IMR-90 (cell line): Measurements from ENCODE around the gene FCRL5. TPM values are rescaled to one million over a fixed set of nuclear protein-coding genes. Genes with fewer than 3 reads are reported as not detected.

Source experiments
- ATAC-seq: fragments of 200-7000 bp; cut with Tn5 transposase; 2 replicates; pipeline ENCODE4 v1.9.1; 2020; ENCODE audit warnings: low read depth, mild to moderate bottlenecking, moderate library complexity
- BruUV-seq: library from RNA; stranded (reverse); fragments of 400-500 nt; replicated peaks from 2 replicates; lab custom pipeline; 2021; lab: Mats Ljungman, UMichigan
- CTCF ChIA-PET: fragments of 300-600 bp; formaldehyde crosslinking; extraction: SDS; loops from one replicate; lab custom pipeline; 2021; ENCODE audit warnings: antibody characterized with exemption; lab: Yijun Ruan, JAX
- POLR2A ChIA-PET: fragments of 300-600 bp; sonication (Branson Sonifier 250); formaldehyde crosslinking; loops from one replicate; lab custom pipeline; 2022; ENCODE audit warnings: antibody characterized with exemption; ENCODE audit not compliant: unreplicated experiment; lab: Charles Lee
- DNase-seq: peaks from one replicate; pipeline ENCODE4 v3.0.0; 2013
- H2AFZ ChIP-seq: replicated peaks from 2 replicates; pipeline ENCODE3; 2013; ENCODE audit warnings: low read length, mild to moderate bottlenecking; ENCODE audit not compliant: poor library complexity
- H2AK5ac ChIP-seq: 2 replicates; pipeline ENCODE4 v1.6.1; 2013; ENCODE audit warnings: low read depth, low read length, inconsistent platforms
- H2AK9ac ChIP-seq: replicated peaks from 2 replicates; pipeline ENCODE3; 2013; ENCODE audit warnings: mild to moderate bottlenecking, low read depth, low read length, moderate library complexity; ENCODE audit not compliant: poor library complexity
- H2BK120ac ChIP-seq: 2 replicates; pipeline ENCODE4 v1.6.1; 2013; ENCODE audit warnings: low read depth, low read length, inconsistent platforms
- H2BK15ac ChIP-seq: 3 replicates; pipeline ENCODE4 v1.6.1; 2013; ENCODE audit warnings: low read depth, low read length, inconsistent platforms
- H2BK20ac ChIP-seq: 2 replicates; pipeline ENCODE4 v1.6.1; 2013; ENCODE audit warnings: low read depth, mild to moderate bottlenecking, inconsistent platforms, low read length, moderate library complexity
- H2BK5ac ChIP-seq: 2 replicates; pipeline ENCODE4 v1.6.1; 2013; ENCODE audit warnings: mild to moderate bottlenecking, low read depth, low read length, inconsistent platforms; ENCODE audit not compliant: poor library complexity, severe bottlenecking
- H3K14ac ChIP-seq: replicated peaks from 2 replicates; pipeline ENCODE4 v1.6.1; 2013; ENCODE audit warnings: low read depth, low read length, inconsistent platforms
- H3K18ac ChIP-seq: 2 replicates; pipeline ENCODE4 v1.6.1; 2013; ENCODE audit warnings: low read depth, low read length, control low read depth
- H3K23ac ChIP-seq: 2 replicates; pipeline ENCODE4 v1.6.1; 2013; ENCODE audit warnings: low read depth, low read length, inconsistent platforms
- H3K27ac ChIP-seq: 2 replicates; pipeline ENCODE4 v1.5.1; 2013; ENCODE audit warnings: mild to moderate bottlenecking, control low read depth, low read length; ENCODE audit not compliant: insufficient read depth
- H3K27me3 ChIP-seq: 2 replicates; pipeline ENCODE4 v1.6.1; 2013; ENCODE audit warnings: low read length; ENCODE audit not compliant: control insufficient read depth, insufficient read depth
- H3K36me3 ChIP-seq: 2 replicates; pipeline ENCODE4 v1.6.1; 2013; ENCODE audit warnings: low read length, mixed read lengths; ENCODE audit not compliant: control insufficient read depth, insufficient read depth
- H3K4ac ChIP-seq: 2 replicates; pipeline ENCODE4 v1.6.1; 2013; ENCODE audit warnings: low read depth, low read length, inconsistent platforms
- H3K4me1 ChIP-seq: 2 replicates; pipeline ENCODE4 v1.6.1; 2013; ENCODE audit warnings: low read length, mixed read lengths; ENCODE audit not compliant: control insufficient read depth, insufficient read depth
- H3K4me2 ChIP-seq: 2 replicates; pipeline ENCODE4 v1.6.1; 2013; ENCODE audit warnings: low read depth, mild to moderate bottlenecking, control low read depth, low read length, moderate library complexity
- H3K4me3 ChIP-seq: 2 replicates; pipeline ENCODE4 v1.5.1; 2013; ENCODE audit warnings: low read depth, mild to moderate bottlenecking, control low read depth, low read length, moderate library complexity; ENCODE audit not compliant: insufficient read depth
- H3K56ac ChIP-seq: 2 replicates; pipeline ENCODE4 v1.6.1; 2013; ENCODE audit warnings: low read length, inconsistent platforms; ENCODE audit not compliant: insufficient read depth; ENCODE audit errors: extremely low read depth
- H3K79me1 ChIP-seq, 2 experiments: 2 replicates each; pipeline ENCODE4 v1.6.1; 2013; ENCODE audit warnings: low read length in 2 of 2, inconsistent platforms in 1 of 2, low read depth in 1 of 2
- H3K9ac ChIP-seq: 2 replicates; pipeline ENCODE4 v1.6.1; 2013; ENCODE audit warnings: low read depth, low read length, control low read depth
- H3K9me1 ChIP-seq: 2 replicates; pipeline ENCODE4 v1.6.1; 2013; ENCODE audit warnings: low read length, inconsistent platforms; ENCODE audit not compliant: insufficient read depth
- H3K9me3 ChIP-seq: 2 replicates; pipeline ENCODE4 v1.6.1; 2013; ENCODE audit warnings: low read length; ENCODE audit not compliant: control insufficient read depth, insufficient read depth
- H4K20me1 ChIP-seq: 2 replicates; pipeline ENCODE4 v1.6.1; 2013; ENCODE audit warnings: low read length, inconsistent platforms; ENCODE audit not compliant: insufficient read depth
- H4K5ac ChIP-seq: 2 replicates; pipeline ENCODE4 v1.6.1; 2013; ENCODE audit warnings: mild to moderate bottlenecking, low read depth, low read length, control low read depth
- H4K8ac ChIP-seq, 2 experiments: 2 replicates each; pipeline ENCODE4 v1.6.1; 2013; ENCODE audit warnings: low read depth in 2 of 2, low read length in 2 of 2, control low read depth in 1 of 2, inconsistent platforms in 1 of 2
- H4K91ac ChIP-seq: 2 replicates; pipeline ENCODE4 v1.6.1; 2013; ENCODE audit warnings: low read depth, low read length, inconsistent platforms; ENCODE audit not compliant: insufficient read depth
- BHLHE40 ChIP-seq: fragments of 150-350 bp; IDR thresholded peaks from 2 replicates; pipeline ENCODE4 v1.6.1; 2016; ENCODE audit warnings: mild to moderate bottlenecking, low read depth, low read length
- CEBPB ChIP-seq: IDR thresholded peaks from 2 replicates; pipeline ENCODE4 v1.6.1; 2012; ENCODE audit warnings: low read depth, low read length, improper control_type of control experiment
- CHD1 ChIP-seq: IDR thresholded peaks from 2 replicates; pipeline ENCODE4 v1.6.1; 2012; ENCODE audit warnings: low read depth, low read length, improper control_type of control experiment
- FOS ChIP-seq: fragments of 150-350 bp; IDR thresholded peaks from 2 replicates; pipeline ENCODE4 v1.6.1; 2016; ENCODE audit warnings: low read depth, low read length
- MAFK ChIP-seq: IDR thresholded peaks from 2 replicates; pipeline ENCODE4 v1.6.1; 2012; ENCODE audit warnings: low read depth, low read length, improper control_type of control experiment
- MAZ ChIP-seq: IDR thresholded peaks from 2 replicates; pipeline ENCODE4 v1.6.1; 2012; ENCODE audit warnings: low read depth, mild to moderate bottlenecking, low read length, improper control_type of control experiment, moderate library complexity, borderline replicate concordance
- MXI1 ChIP-seq: IDR thresholded peaks from 2 replicates; pipeline ENCODE4 v1.6.1; 2012; ENCODE audit warnings: low read depth, mild to moderate bottlenecking, low read length, moderate library complexity, borderline replicate concordance
- NFE2L2 ChIP-seq: fragments of 150-350 bp; IDR thresholded peaks from 2 replicates; pipeline ENCODE4 v1.6.1; 2016; ENCODE audit warnings: low read depth, mild to moderate bottlenecking, low read length
- POLR2A ChIP-seq: IDR thresholded peaks from 2 replicates; pipeline ENCODE4 v1.6.1; 2012; ENCODE audit warnings: mild to moderate bottlenecking, low read depth, low read length
- RAD21 ChIP-seq: IDR thresholded peaks from 2 replicates; pipeline ENCODE4 v1.6.1; 2012; ENCODE audit warnings: low read length, improper control_type of control experiment
- RCOR1 ChIP-seq: IDR thresholded peaks from 2 replicates; pipeline ENCODE4 v1.6.1; 2012; ENCODE audit warnings: mild to moderate bottlenecking, low read length, improper control_type of control experiment; ENCODE audit not compliant: insufficient replicate concordance
- RFX5 ChIP-seq: IDR thresholded peaks from 2 replicates; pipeline ENCODE4 v1.8.0; 2012; ENCODE audit warnings: low read depth, mild to moderate bottlenecking, low read length, moderate library complexity
- SMC3 ChIP-seq: fragments of 150-350 bp; IDR thresholded peaks from 2 replicates; pipeline ENCODE4 v1.6.1; 2016; ENCODE audit warnings: low read depth, mild to moderate bottlenecking, antibody characterized with exemption, low read length, moderate library complexity
- WGBS, 2 experiments: methylation state at CpG; one replicate each; pipeline versions ENCODE4 v1.1.5 to v1.1.7; 2013; ENCODE audit warnings: missing lambda C conversion rate in 2 of 2; ENCODE audit not compliant: insufficient read length in 1 of 2; ENCODE audit errors: extremely low coverage in 2 of 2; 5-methylcytosine and 5-hydroxymethylcytosine counted together
- dilution Hi-C: fragments of 300-500 bp; cut with HindIII; formaldehyde crosslinking; loops from one replicate; pipeline ENCODE4 v1.14.3; 2018; ENCODE audit warnings: low sequenced_read_pairs; ENCODE audit not compliant: unreplicated experiment
- in situ Hi-C: fragments of 300-500 bp; cut with MboI; formaldehyde crosslinking; loops from 3 replicates; pipeline ENCODE4 v1.14.3; 2019; ENCODE audit warnings: low sequenced_read_pairs, inconsistent platforms, mixed read lengths
- intact Hi-C: fragments of 100-400 bp; cut with micrococcal nuclease; formaldehyde crosslinking; loops from 2 replicates; pipeline ENCODE4 v1.10.0; 2022
- polyA plus RNA-seq, 3 experiments: library from polyadenylated mRNA; depleted of rRNA; stranded (reverse); fragments of >200 nt; gene quantifications; 2 replicates each; pipeline ENCODE4 v1.2.3, GENCODE V29; 2012; ENCODE audit warnings: low replicate concordance in 1 of 3
- total RNA-seq: library from RNA; depleted of rRNA; stranded (reverse); fragments of >200 nt; gene quantifications from 2 replicates; pipeline ENCODE4 v1.2.3, GENCODE V29; 2012
- TF ChIP-seq, protein P1 (sequence below): fragments of 150-350 bp; IDR thresholded peaks from 2 replicates; pipeline ENCODE4 v1.6.1; 2016; ENCODE audit warnings: low read depth, mild to moderate bottlenecking, low read length, moderate library complexity, borderline replicate concordance
- TF ChIP-seq, protein P2 (sequence below): fragments of 150-350 bp; IDR thresholded peaks from 2 replicates; pipeline ENCODE4 v1.6.1; 2017; ENCODE audit warnings: mild to moderate bottlenecking, antibody characterized with exemption, low read length, low read depth
- TF ChIP-seq, protein P3 (sequence below): conservative IDR thresholded peaks from 2 replicates; pipeline ENCODE4 v1.5.1; 2012; ENCODE audit warnings: mild to moderate bottlenecking, low read depth, low read length, improper control_type of control experiment

Gene FCRL5
- total and polyA plus RNA-seq, 2 of the 4 experiments (the other 2 are of a cell fraction): not detected

DNA sequence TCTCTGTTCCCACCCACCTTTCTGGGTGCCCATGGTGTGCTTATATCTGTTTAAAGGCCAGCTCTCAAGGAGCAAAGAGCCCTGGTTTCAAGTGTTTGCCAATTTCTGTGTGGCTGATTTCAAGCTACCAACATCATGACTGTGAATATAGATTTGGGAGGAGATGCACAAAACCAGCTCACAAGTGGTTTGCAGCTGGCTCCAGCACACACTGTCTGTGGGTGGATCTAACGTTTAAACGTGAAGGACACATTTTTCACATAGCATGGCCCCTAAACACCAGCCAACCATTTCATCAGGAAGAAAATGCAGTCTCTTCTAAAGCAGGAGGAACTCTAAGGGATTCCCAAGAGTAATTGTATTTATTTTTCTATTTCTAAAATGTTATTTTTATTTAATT, 65.2 kb downstream of the FCRL5 start:
- Histone ChIP-seq H4K20me1 (no peaks in the 10 kb centered on the region), H4K91ac (no peak overlapping the region), H3K9me3 (no peaks in the 10 kb centered on the region), H4K5ac (no peak overlapping the region), H3K4me3 (no peak overlapping the region), H2BK120ac (no peak overlapping the region), H3K4me2 (no peak overlapping the region), H3K23ac (no peak overlapping the region), H2BK20ac (no peak overlapping the region), H4K8ac (no peak overlapping the region), H3K9me1 (no peaks in the 10 kb centered on the region), H2AFZ (no peak overlapping the region), H3K4me1 (no peaks in the 10 kb centered on the region), H3K27me3 (no peaks in the 10 kb centered on the region), H3K9ac (no peak overlapping the region), H3K27ac (no peak overlapping the region), H3K14ac (no peak overlapping the region), H3K36me3 (no peaks in the 10 kb centered on the region), H2BK15ac (no peak overlapping the region), H2BK5ac (no peak overlapping the region), H2AK9ac (no peak overlapping the region), H2AK5ac (no peak overlapping the region), H3K18ac (no peak overlapping the region), H3K4ac (no peak overlapping the region), H3K79me1 (no peaks in the 10 kb centered on the region), H3K56ac (no peak overlapping the region)
- BruUV-seq: no TSS peak
- dilution Hi-C loops (no loop called here), in situ Hi-C loops (loop anchor here (5.0 kb wide), 1 partner anchor 120 kb away; no protein-coding TSS in a partner anchor), intact Hi-C loops (no loop called here)
- no CpG with 5 or more reads among the region's 2 CpGs for WGBS, 2 experiments
- no peak for DNase-seq
- no peak for TF ChIP-seq SMC3
- TF ChIP-seq CEBPB: no peak
- no peak for TF ChIP-seq RCOR1
- TF ChIP-seq, protein P1, sequence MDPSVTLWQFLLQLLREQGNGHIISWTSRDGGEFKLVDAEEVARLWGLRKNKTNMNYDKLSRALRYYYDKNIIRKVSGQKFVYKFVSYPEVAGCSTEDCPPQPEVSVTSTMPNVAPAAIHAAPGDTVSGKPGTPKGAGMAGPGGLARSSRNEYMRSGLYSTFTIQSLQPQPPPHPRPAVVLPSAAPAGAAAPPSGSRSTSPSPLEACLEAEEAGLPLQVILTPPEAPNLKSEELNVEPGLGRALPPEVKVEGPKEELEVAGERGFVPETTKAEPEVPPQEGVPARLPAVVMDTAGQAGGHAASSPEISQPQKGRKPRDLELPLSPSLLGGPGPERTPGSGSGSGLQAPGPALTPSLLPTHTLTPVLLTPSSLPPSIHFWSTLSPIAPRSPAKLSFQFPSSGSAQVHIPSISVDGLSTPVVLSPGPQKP: no peak
- TF ChIP-seq POLR2A: no peak
- no peak for TF ChIP-seq MAZ
- TF ChIP-seq, protein P2, sequence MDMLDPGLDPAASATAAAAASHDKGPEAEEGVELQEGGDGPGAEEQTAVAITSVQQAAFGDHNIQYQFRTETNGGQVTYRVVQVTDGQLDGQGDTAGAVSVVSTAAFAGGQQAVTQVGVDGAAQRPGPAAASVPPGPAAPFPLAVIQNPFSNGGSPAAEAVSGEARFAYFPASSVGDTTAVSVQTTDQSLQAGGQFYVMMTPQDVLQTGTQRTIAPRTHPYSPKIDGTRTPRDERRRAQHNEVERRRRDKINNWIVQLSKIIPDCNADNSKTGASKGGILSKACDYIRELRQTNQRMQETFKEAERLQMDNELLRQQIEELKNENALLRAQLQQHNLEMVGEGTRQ: no peak
- TF ChIP-seq MXI1: no peak
- TF ChIP-seq RFX5: no peak
- TF ChIP-seq BHLHE40: no peak
- no peak for TF ChIP-seq NFE2L2
- TF ChIP-seq MAFK: no peak
- TF ChIP-seq FOS: no peak
- TF ChIP-seq CHD1: no peak
- TF ChIP-seq RAD21: no peak
- TF ChIP-seq, protein P3, sequence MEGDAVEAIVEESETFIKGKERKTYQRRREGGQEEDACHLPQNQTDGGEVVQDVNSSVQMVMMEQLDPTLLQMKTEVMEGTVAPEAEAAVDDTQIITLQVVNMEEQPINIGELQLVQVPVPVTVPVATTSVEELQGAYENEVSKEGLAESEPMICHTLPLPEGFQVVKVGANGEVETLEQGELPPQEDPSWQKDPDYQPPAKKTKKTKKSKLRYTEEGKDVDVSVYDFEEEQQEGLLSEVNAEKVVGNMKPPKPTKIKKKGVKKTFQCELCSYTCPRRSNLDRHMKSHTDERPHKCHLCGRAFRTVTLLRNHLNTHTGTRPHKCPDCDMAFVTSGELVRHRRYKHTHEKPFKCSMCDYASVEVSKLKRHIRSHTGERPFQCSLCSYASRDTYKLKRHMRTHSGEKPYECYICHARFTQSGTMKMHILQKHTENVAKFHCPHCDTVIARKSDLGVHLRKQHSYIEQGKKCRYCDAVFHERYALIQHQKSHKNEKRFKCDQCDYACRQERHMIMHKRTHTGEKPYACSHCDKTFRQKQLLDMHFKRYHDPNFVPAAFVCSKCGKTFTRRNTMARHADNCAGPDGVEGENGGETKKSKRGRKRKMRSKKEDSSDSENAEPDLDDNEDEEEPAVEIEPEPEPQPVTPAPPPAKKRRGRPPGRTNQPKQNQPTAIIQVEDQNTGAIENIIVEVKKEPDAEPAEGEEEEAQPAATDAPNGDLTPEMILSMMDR: no peak
- CTCF ChIA-PET: no interaction called here
- POLR2A ChIA-PET: no interaction called here
- ATAC-seq: no peak
